Right renal cortex interstitium (tissue), 3 donors: Measurements from ENCODE around the gene CHAT. TPM values are rescaled to one million over a fixed set of nuclear protein-coding genes. Genes with fewer than 3 reads are reported as not detected.

Experiments
- DNase-seq, 3 donors: peaks; one replicate each; pipeline ENCODE4 v3.0.0-alpha.2; 2013; ENCODE audit warnings: low read depth in 3 of 3, low spot score in 2 of 3
- polyA plus RNA-seq, 3 donors: library from polyadenylated mRNA; unstranded; fragments of 120-200 nt; gene quantifications; one replicate each; pipeline ENCODE4 v1.2.1, GENCODE V29; 2013; ENCODE audit not compliant: insufficient read length in 3 of 3

The CHAT gene
- polyA plus RNA-seq, 3 donors: not detected

GRCh38 chr10:49651039-49651835 lies 37.4 kb downstream of the CHAT start:
- DNase-seq: no peak

- no peak for DNase-seq
These were observed 38.1 kb downstream of the CHAT start for GRCh38 chr10:49651917-49652316.

DNA sequence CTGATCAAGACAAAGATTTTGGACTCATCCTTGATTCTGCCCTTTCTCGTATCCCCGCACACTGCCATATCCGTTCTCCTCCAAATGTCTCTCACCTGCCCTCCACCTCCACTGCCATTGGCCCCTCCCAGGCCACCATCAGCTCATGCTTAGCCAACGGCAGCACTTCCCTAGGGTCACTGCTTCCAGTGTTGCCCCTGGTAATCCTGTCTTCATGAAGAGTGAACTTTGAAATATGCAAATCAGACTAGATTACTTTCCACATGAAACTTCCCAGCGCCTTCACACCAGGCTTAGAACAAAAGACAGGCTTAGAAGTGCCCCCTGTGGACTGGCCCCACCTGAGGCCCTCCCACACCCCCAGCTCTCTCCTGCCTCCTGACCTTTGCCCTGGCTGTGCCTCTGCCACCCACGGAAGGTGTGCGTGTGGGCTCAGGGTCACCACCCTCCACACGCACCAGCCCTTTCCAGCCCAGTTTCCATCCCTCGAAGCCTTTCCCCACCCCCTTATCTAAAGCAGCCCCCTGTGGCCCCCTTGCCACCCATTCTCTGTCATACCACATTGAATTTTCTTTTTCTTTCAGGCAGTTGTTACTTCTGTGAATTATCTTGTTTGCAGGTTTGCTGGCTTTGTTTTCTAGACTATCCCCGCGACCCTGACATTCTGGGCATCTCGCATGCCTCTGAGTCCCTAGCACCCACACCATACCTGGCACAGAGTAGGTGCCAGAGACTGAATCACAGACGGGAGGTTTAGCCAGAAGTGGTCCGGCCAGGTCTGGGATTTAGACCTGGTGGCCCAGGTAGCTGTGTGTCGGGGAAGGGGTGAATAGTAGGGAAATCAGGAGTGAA lies 38.8 kb downstream of the CHAT start:
- no peak for DNase-seq

- no peak for DNase-seq
These were observed 39.6 kb downstream of the CHAT start for GRCh38 chr10:49653273-49653929.

GRCh38 chr10:49654036-49654693 lies 40.3 kb downstream of the CHAT start:
- DNase-seq: no peak

DNA sequence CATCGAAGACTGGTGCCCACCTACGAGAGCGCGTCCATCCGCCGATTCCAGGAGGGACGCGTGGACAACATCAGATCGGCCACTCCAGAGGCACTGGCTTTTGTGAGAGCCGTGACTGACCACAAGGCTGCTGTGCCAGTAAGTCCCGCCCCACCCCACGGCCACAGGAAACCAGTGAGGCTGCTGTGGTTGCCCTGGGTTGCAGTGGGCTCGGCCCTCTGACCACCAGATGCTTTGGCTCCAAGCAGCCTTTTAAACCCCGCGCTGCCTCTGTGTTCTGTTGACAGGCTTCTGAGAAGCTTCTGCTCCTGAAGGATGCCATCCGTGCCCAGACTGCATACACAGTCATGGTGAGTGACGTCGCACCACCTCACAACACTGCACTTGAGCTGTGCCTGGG lies 41.3 kb downstream of the CHAT start:
- DNase-seq: no peak

DNA sequence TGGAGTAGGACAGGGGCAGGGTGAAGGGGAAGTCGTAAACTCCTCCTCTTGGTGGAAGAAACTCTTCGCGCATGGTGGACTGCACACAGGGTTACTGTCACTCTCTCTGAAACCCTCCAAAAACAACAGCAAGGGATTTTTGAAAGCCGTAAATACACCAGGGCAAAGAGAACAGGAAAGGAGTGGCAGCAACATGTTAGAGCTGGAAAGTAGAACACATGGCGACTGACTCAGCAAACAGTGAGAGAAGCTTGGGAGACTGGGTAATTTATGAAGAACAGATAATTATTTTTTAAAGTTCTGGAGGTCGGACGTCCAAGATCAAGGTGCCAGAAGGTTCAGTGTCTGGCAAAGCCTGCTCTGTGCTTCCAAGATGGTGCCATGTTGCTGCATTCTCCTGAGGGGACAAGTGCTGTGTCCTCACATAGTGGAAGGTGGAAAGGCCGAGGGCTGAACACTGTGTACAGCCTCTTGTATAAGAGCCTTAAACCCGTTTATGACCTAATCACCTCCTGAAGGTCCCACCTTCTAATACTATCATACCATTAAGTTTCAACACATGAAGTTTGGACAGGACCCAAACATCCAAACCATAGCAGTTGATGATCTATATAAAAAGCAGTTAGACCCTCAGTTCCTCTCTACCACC lies 43.1 kb downstream of the CHAT start:
- DNase-seq: no peak

DNA sequence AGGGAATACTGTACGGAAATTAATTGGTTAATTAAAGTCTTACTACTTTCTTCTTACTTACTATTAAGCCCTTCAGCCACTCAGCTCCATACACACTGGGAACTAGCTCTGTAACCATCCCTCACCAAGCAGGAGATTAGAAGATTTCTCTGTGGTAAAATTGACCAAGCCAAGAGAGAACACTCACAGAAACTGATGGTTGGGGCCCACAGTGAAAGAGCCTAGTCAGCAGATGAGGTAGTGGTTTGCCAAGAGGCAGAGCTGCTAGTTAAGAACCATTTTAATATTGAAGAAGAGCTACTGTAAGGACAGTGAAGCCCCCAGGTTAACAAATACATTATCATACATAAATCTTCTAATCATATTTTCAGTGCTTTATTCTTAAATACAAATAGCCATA lies 43.8 kb downstream of the CHAT start:
- DNase-seq: no peak

DNA sequence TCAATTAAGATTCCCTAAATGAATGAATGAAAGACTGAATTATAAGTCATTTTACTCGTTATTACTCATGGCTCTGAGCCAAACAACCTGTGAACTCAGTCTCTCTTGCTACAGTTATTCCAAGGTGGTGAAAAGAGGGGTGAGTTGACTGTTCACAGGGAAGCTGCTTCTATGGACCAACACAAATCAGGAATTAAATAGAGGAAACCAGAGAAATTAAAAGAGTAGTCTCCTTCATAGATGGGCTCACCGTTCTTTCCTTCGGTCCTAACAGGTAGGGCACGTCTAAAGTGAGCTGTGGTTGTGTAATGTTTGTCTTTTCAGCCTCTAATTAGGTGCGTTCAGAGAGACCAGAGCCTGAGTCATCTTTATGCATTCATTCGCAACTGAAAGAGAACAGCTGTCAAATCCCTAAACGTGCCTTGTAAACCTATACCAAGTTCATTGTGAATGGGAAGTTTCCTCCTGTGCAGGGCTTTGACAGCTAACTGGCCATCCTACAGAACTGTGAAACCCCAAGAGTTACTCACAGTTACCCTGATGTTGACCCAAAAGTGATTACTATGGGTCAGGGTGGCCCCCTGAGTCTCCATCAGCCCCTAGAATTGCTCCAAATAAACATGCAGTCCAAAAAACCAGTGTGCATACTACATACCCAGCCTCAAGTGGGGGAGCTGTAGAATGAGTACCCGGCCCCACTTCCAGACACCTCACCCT lies 47.5 kb downstream of the CHAT start:
- no peak for DNase-seq

- no peak for DNase-seq
These were observed 48.5 kb downstream of the CHAT start for GRCh38 chr10:49662169-49662830.

DNA sequence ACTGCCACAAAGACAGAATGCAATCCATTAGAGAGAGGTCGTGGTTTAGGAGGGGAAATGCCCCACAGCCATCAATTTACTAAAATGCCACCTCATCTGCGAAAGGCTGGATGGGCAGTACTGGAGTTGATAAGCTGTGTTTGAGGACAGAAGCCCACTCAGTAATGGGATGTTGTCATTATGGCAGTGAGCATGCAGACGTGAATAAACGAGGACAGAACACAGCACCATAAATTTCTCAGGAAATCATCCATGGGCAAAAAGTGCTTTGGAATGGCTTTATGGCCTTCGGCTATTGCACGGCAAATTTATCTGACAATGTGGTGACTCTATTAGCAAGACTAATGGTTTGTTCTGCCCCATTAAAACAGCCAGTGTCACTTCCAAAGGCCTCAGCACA lies 49.8 kb downstream of the CHAT start:
- DNase-seq: no peak

- no peak for DNase-seq
These were observed 50.4 kb downstream of the CHAT start for GRCh38 chr10:49664006-49664841.

DNA sequence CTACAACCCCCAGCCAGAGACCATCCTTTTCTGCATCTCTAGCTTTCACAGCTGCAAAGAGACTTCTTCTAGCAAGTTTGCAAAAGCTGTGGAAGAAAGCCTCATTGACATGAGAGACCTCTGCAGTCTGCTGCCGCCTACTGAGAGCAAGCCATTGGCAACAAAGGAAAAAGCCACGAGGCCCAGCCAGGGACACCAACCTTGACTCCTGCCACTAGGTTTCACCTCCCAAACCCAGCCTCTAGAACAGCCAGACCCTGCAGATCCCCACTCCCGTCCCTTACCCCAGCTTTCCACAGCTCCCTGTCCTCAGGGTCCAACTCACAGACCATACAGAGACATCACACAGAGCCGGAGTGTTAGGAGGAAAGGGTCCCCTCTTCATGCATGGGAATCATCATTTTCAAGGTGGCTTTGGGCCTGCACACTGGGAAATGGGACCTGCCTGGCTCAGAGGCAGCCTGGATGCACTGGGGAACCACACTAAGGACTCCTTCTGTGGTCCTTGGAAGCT lies 51.1 kb downstream of the CHAT start:
- no peak for DNase-seq

- no peak for DNase-seq
These were observed 52.3 kb downstream of the CHAT start for GRCh38 chr10:49666054-49666615.

DNA sequence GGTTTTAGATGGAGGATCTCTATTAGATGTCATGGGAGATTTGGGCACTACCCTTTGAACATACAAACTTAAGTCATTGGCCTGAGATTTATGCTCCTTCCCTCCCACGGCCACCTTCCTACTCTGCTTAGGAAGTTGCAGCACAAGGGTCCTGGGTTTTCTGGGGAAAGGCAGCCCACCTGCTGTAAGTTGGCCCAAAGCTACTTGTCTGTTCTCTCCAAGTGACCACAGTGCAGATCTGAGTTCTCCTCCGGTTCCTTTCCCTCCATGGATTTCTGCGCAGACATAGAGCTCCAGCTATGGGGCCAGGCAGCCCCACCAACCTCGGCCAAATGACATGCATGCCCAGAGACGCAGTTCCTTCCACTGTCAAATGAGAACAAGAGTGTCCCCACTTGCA lies 52.8 kb downstream of the CHAT start:
- no peak for DNase-seq

GRCh38 chr10:49667991-49668390 lies 54.2 kb downstream of the CHAT start:
- DNase-seq: no peak

- DNase-seq: no peak
These were observed 54.8 kb downstream of the CHAT start for GRCh38 chr10:49668684-49669083.
